ENCODE measurements around the gene SMYD3.

The SMYD3 gene

DNA sequence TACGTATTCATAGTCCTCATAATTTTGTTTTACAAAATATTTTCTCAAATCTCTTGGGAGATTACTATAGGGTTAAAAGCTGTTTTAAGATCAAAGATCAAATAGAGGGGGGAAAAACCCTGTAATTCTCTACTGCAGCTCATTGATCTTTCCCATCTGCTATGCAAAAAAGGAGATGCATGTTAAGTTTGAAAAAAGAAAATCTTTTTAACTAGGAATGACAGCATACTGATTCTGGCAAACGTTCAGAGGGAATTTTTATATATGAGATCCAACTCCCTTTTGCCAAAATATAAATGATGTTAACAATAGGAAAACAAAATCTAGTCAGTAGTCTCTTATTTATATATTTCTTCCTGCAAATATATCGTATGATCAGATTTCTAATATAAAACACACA is 69.1 kb downstream of the SMYD3 start:
- DNase-seq = no peak
- Histone ChIP-seq H3K4me3 (ENCODE audit: control insufficient read depth in 1 of 7, extremely low read depth in 1 of 7, insufficient read depth in 4 of 7, low read depth in 2 of 7, low read length in 6 of 7) (no peak overlapping the region), H3K27me3 (replicated peaks in 2 of 5; ENCODE audit: control insufficient read depth in 4 of 5, insufficient read depth in 5 of 5, low read length in 4 of 5) (no peaks in the 10 kb centered on the region), H3K27ac (ENCODE audit: insufficient read depth in 1 of 2, low read depth in 1 of 2, low read length in 2 of 2, poor library complexity in 1 of 2, severe bottlenecking in 2 of 2) (no peak overlapping the region), H3K36me3 (ENCODE audit: control insufficient read depth in 4 of 4, insufficient read depth in 4 of 4, low read length in 3 of 4) (peaks cover 0 to 4% (median under 1%) of the 10 kb centered on the region in 4 experiments), H3K4me1 (ENCODE audit: control extremely low read depth in 1 of 4, control insufficient read depth in 4 of 4, insufficient read depth in 4 of 4, low read length in 3 of 4) (no peaks in the 10 kb centered on the region), H3K9me3 (ENCODE audit: control extremely low read depth in 1 of 5, control insufficient read depth in 4 of 5, insufficient read depth in 2 of 5, low read depth in 1 of 5, low read length in 4 of 5) (peaks cover 0 to 5% (median 0%) of the 10 kb centered on the region in 5 experiments)
- no CpG with 5 or more reads among the region's 3 CpGs for WGBS (ENCODE audit: insufficient coverage)
- ChIA-PET CTCF (no interaction called here), POLR2A (no interaction called here)

DNA sequence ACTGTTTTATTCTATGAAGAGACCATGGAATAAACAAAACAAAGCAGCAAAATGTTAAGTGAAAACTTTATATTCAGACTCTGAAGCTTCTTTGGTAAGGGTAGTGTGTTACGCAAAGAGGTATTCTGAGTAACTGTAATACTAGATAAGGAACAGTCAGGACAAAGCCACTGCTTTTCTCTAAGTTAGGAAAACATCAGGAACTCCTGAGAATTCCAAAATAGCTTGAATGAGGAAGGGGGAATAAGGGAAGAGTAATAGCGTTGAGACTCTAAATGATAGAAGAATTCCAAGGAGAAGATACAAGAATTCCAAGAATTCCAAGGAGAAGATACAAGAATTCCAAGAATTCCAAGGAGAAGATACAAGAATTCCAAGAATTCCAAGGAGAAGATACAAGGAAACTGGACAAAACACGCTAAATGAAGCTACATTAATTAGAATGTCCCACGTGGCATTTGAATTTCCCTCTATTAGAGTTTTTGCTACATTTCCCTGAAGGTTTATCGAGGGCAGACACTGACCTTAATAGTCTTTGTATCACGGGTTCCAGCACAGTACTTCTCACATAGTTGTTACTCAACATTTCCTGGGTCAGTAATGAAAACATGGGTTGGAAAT is 71.5 kb downstream of the SMYD3 start:
- Histone ChIP-seq H3K27me3 (replicated peaks in 2 of 5; ENCODE audit: control insufficient read depth in 4 of 5, insufficient read depth in 5 of 5, low read length in 4 of 5) (no peaks in the 10 kb centered on the region), H3K36me3 (ENCODE audit: control insufficient read depth in 4 of 4, insufficient read depth in 4 of 4, low read length in 3 of 4) (peaks cover 0 to 4% (median under 1%) of the 10 kb centered on the region in 4 experiments), H3K4me3 (ENCODE audit: control insufficient read depth in 1 of 7, extremely low read depth in 1 of 7, insufficient read depth in 4 of 7, low read depth in 2 of 7, low read length in 6 of 7) (no peak overlapping the region), H3K27ac (ENCODE audit: insufficient read depth in 1 of 2, low read depth in 1 of 2, low read length in 2 of 2, poor library complexity in 1 of 2, severe bottlenecking in 2 of 2) (no peak overlapping the region), H3K4me1 (ENCODE audit: control extremely low read depth in 1 of 4, control insufficient read depth in 4 of 4, insufficient read depth in 4 of 4, low read length in 3 of 4) (no peaks in the 10 kb centered on the region), H3K9me3 (ENCODE audit: control extremely low read depth in 1 of 5, control insufficient read depth in 4 of 5, insufficient read depth in 2 of 5, low read depth in 1 of 5, low read length in 4 of 5) (peaks cover 0 to 5% (median 0%) of the 10 kb centered on the region in 5 experiments)
- CTCF ChIA-PET = no interaction called here
- no peak for DNase-seq
- 95% methylated on average over 6 of the region's 6 CpGs for WGBS (ENCODE audit: insufficient coverage)
- POLR2A ChIA-PET = no interaction called here

DNA sequence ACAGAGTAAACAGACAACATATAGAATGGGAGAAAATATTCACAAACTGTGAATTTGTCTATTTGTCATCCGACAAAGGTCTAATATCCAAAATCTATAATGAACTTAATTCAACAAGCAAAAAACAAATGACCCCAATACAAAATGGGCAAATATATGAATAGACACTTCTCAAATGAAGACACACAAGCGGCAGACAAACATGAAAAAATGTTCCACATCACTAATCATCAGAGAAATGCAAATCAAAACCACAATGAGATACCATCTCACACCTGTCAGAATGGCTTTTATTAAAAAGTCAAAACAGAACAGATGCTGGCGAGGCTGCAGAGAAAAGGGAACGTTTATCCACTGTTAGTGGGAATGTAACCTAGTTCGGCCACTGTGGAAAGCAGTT is 72.7 kb downstream of the SMYD3 start:
- CTCF ChIA-PET = no interaction called here
- POLR2A ChIA-PET = no interaction called here
- H3K9me3 ChIP-seq (ENCODE audit: control extremely low read depth in 1 of 5, control insufficient read depth in 4 of 5, insufficient read depth in 2 of 5, low read depth in 1 of 5, low read length in 4 of 5) = peaks cover 0 to 5% (median 0%) of the 10 kb centered on the region in 5 experiments

DNA sequence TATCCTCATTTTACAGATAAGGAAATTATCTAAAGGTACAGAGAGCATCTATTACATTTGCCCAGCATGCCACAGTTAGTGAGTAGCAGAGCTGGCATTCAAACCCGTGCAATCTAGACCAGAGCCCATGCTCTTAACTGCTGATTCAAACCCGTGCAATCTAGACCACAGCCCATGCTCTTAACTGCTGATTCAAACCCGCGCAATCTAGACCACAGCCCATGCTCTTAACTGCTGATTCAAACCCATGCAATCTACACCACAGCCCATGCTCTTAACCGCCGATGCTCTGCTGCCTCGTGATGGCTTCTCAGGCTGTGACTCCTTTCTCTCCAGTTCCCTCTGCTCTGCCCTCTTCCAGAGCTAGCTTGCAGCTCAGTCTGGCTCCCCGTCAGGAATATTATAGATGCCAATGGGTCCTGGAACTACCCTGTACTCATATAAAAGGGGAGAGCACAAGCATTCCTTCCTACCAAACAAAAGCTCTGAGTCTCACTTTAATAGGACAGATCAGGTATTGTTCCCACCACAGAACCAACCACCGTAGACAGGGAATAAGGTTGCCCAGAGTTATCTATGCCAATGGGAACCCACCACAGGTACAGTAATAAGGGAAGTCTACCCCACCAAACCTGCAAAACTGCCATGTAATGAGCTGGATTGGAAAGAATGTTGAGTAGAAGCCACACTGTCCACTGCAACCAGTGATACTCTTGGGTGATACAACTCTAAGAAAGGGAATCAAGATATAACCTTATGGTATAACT is 78.4 kb downstream of the SMYD3 start:
- H3K9me3 ChIP-seq (ENCODE audit: control extremely low read depth in 1 of 5, control insufficient read depth in 4 of 5, insufficient read depth in 2 of 5, low read depth in 1 of 5, low read length in 4 of 5) = no peaks in the 10 kb centered on the region
- no peaks in the 10 kb centered on the region for H3K4me1 ChIP-seq (ENCODE audit: control extremely low read depth in 1 of 4, control insufficient read depth in 4 of 4, insufficient read depth in 4 of 4, low read length in 3 of 4)
- no peaks in the 10 kb centered on the region for H3K27me3 ChIP-seq (replicated peaks in 2 of 5; ENCODE audit: control insufficient read depth in 4 of 5, insufficient read depth in 5 of 5, low read length in 4 of 5)
- WGBS (ENCODE audit: insufficient coverage) = 98% methylated on average over 3 of the region's 9 CpGs
- H3K27ac ChIP-seq (ENCODE audit: insufficient read depth in 1 of 2, low read depth in 1 of 2, low read length in 2 of 2, poor library complexity in 1 of 2, severe bottlenecking in 2 of 2) = no peak overlapping the region
- no peaks in the 10 kb centered on the region for H3K36me3 ChIP-seq (ENCODE audit: control insufficient read depth in 4 of 4, insufficient read depth in 4 of 4, low read length in 3 of 4)
- H3K4me3 ChIP-seq (ENCODE audit: control insufficient read depth in 1 of 7, extremely low read depth in 1 of 7, insufficient read depth in 4 of 7, low read depth in 2 of 7, low read length in 6 of 7) = no peak overlapping the region
- ChIA-PET CTCF (no interaction called here), POLR2A (no interaction called here)
- DNase-seq = peak; percentile 5 to 46 (median 21)

More for the DNA sequence above, 72.7 kb downstream of the SMYD3 start:
- Histone ChIP-seq H3K27ac (ENCODE audit: insufficient read depth in 1 of 2, low read depth in 1 of 2, low read length in 2 of 2, poor library complexity in 1 of 2, severe bottlenecking in 2 of 2) (no peak overlapping the region), H3K27me3 (replicated peaks in 2 of 5; ENCODE audit: control insufficient read depth in 4 of 5, insufficient read depth in 5 of 5, low read length in 4 of 5) (no peaks in the 10 kb centered on the region), H3K4me1 (ENCODE audit: control extremely low read depth in 1 of 4, control insufficient read depth in 4 of 4, insufficient read depth in 4 of 4, low read length in 3 of 4) (no peaks in the 10 kb centered on the region), H3K36me3 (ENCODE audit: control insufficient read depth in 4 of 4, insufficient read depth in 4 of 4, low read length in 3 of 4) (peaks cover 0 to 4% (median under 1%) of the 10 kb centered on the region in 4 experiments), H3K4me3 (ENCODE audit: control insufficient read depth in 1 of 7, extremely low read depth in 1 of 7, insufficient read depth in 4 of 7, low read depth in 2 of 7, low read length in 6 of 7) (no peak overlapping the region)
- DNase-seq = no peak
- WGBS (ENCODE audit: insufficient coverage) = 92% methylated on average over 4 of the region's 5 CpGs

DNA sequence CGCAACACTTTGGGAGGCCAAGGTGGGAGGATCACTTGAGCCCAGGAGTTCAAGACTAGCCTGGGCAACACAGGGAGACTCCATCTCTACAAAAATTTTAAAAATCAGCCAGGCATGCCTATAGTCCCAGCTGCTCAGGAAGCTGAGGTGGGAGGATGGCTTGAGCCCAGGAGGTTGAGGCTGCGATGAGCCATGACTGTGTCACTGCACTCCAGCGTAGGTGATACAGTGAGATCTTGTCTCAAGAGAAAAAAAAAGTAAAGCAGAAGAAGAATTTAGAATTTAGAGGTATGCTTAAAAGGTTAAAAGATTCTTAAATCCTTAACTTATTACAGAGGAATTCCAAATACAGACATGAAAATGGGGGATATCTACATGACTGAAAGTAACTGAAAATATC is 79.5 kb downstream of the SMYD3 start:
- ChIA-PET POLR2A (no interaction called here), CTCF (no interaction called here)
- 90% methylated on average over 2 of the region's 3 CpGs for WGBS (ENCODE audit: insufficient coverage)

DNA sequence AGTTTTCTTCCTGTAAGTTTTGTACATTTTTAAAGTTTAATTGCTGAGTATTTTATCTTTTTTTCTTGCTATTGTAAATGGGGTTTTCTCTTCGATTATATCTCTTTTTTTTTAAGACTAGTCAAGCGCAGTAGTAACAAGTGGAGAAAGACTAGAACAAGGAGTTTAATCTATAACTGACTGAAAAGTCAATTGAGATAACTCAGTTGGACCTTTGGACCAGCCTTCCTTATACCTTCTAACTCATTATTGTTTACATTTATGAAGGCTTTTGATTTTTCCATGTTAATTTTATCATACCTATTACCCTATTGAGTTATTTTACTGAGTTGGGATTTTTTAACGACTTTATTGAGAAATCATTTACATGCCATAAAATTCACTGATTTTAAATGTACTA is 81.2 kb downstream of the SMYD3 start:
- CTCF ChIA-PET = no interaction called here
- no peak for DNase-seq
- H3K36me3 ChIP-seq (ENCODE audit: control insufficient read depth in 4 of 4, insufficient read depth in 4 of 4, low read length in 3 of 4) = no peaks in the 10 kb centered on the region
- POLR2A ChIA-PET = no interaction called here
- no peaks in the 10 kb centered on the region for H3K4me1 ChIP-seq (ENCODE audit: control extremely low read depth in 1 of 4, control insufficient read depth in 4 of 4, insufficient read depth in 4 of 4, low read length in 3 of 4)
- H3K4me3 ChIP-seq (ENCODE audit: control insufficient read depth in 1 of 7, extremely low read depth in 1 of 7, insufficient read depth in 4 of 7, low read depth in 2 of 7, low read length in 6 of 7) = no peak overlapping the region
- H3K27ac ChIP-seq (ENCODE audit: insufficient read depth in 1 of 2, low read depth in 1 of 2, low read length in 2 of 2, poor library complexity in 1 of 2, severe bottlenecking in 2 of 2) = no peak overlapping the region
- no peaks in the 10 kb centered on the region for H3K9me3 ChIP-seq (ENCODE audit: control extremely low read depth in 1 of 5, control insufficient read depth in 4 of 5, insufficient read depth in 2 of 5, low read depth in 1 of 5, low read length in 4 of 5)
- WGBS (ENCODE audit: insufficient coverage) = 100% methylated on average over 1 of the region's 3 CpGs
- H3K27me3 ChIP-seq (replicated peaks in 2 of 5; ENCODE audit: control insufficient read depth in 4 of 5, insufficient read depth in 5 of 5, low read length in 4 of 5) = no peaks in the 10 kb centered on the region

More for the DNA sequence above, 79.5 kb downstream of the SMYD3 start:
- Histone ChIP-seq H3K36me3 (ENCODE audit: control insufficient read depth in 4 of 4, insufficient read depth in 4 of 4, low read length in 3 of 4) (no peaks in the 10 kb centered on the region), H3K4me3 (ENCODE audit: control insufficient read depth in 1 of 7, extremely low read depth in 1 of 7, insufficient read depth in 4 of 7, low read depth in 2 of 7, low read length in 6 of 7) (no peak overlapping the region), H3K27ac (ENCODE audit: insufficient read depth in 1 of 2, low read depth in 1 of 2, low read length in 2 of 2, poor library complexity in 1 of 2, severe bottlenecking in 2 of 2) (no peak overlapping the region), H3K27me3 (replicated peaks in 2 of 5; ENCODE audit: control insufficient read depth in 4 of 5, insufficient read depth in 5 of 5, low read length in 4 of 5) (no peaks in the 10 kb centered on the region), H3K9me3 (ENCODE audit: control extremely low read depth in 1 of 5, control insufficient read depth in 4 of 5, insufficient read depth in 2 of 5, low read depth in 1 of 5, low read length in 4 of 5) (no peaks in the 10 kb centered on the region), H3K4me1 (ENCODE audit: control extremely low read depth in 1 of 4, control insufficient read depth in 4 of 4, insufficient read depth in 4 of 4, low read length in 3 of 4) (no peaks in the 10 kb centered on the region)
- DNase-seq = no peak

DNA sequence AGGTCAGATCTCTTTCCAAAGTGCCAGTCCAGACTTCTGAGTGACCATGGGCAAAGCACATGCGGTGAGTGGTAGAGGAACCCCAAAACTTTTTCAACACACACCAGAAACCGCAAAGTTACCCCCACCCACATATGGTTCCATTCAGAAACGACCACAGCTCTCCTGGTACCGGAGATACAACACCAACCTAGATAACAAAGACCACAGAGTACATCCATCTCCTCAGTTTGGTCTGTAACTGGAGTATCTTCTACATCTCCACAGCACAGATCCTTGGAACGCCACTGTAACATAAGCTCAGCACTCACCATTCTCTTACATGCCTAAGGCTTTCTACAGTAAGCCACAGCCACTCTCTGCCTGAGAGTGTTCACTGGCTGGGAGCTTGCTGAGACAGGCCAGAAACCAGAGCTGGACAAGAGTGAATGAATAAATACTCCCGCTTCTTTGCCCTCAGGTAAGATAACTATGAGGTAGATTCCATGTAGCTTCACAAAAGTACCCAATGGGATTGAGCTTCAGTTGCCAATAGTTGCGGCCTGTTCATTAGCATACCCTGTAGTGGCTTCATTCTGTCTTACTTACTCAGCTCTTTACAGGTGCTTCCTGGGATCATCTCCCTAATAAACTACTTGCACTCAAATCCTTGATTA is 81.8 kb downstream of the SMYD3 start:
- ChIA-PET POLR2A (no interaction called here), CTCF (interaction anchor here (0.8 kb wide), 1 partner anchor 24 kb away, joined by 3 read pairs; no protein-coding TSS in a partner anchor)
- Histone ChIP-seq H3K27ac (ENCODE audit: insufficient read depth in 1 of 2, low read depth in 1 of 2, low read length in 2 of 2, poor library complexity in 1 of 2, severe bottlenecking in 2 of 2) (no peak overlapping the region), H3K4me1 (ENCODE audit: control extremely low read depth in 1 of 4, control insufficient read depth in 4 of 4, insufficient read depth in 4 of 4, low read length in 3 of 4) (no peaks in the 10 kb centered on the region), H3K27me3 (replicated peaks in 2 of 5; ENCODE audit: control insufficient read depth in 4 of 5, insufficient read depth in 5 of 5, low read length in 4 of 5) (no peaks in the 10 kb centered on the region), H3K9me3 (ENCODE audit: control extremely low read depth in 1 of 5, control insufficient read depth in 4 of 5, insufficient read depth in 2 of 5, low read depth in 1 of 5, low read length in 4 of 5) (no peaks in the 10 kb centered on the region), H3K4me3 (ENCODE audit: control insufficient read depth in 1 of 7, extremely low read depth in 1 of 7, insufficient read depth in 4 of 7, low read depth in 2 of 7, low read length in 6 of 7) (no peak overlapping the region), H3K36me3 (ENCODE audit: control insufficient read depth in 4 of 4, insufficient read depth in 4 of 4, low read length in 3 of 4) (no peaks in the 10 kb centered on the region)
- peak; percentile 11 to 38 (median 18) for DNase-seq
- 98% methylated on average over 4 of the region's 7 CpGs for WGBS (ENCODE audit: insufficient coverage)

Measured in common myeloid progenitor, CD34-positive (primary cell).